Endometrial microvascular endothelial cells (primary cell): ENCODE measurements around the gene ADGRG3. TPM values are rescaled to one million over a fixed set of nuclear protein-coding genes. Genes with fewer than 3 reads are reported as not detected.

ENCODE experiments used
- in situ Hi-C: cut with HindIII; loops from 2 replicates; pipeline ENCODE4 v1.10.0; 2017; ENCODE audit warnings: low sequenced_read_pairs, low pct_unique_long_range_greater_than_20kb; ENCODE audit errors: inconsistent ontology term
- total RNA-seq: library from RNA; depleted of rRNA; stranded (reverse); fragments of >200 nt; gene quantifications from one replicate; pipeline ENCODE4 v1.2.3, GENCODE V29; 2015; ENCODE audit errors: inconsistent ontology term

ADGRG3 gene
- total RNA-seq, 1 donor from 2014 or later = not detected

GRCh38 chr16:57688487-57688986 is 20.4 kb downstream of the ADGRG3 start:
- in situ Hi-C loops = no loop called here

- in situ Hi-C loops = no loop called here
Observed at GRCh38 chr16:57688987-57689761, 21.1 kb downstream of the ADGRG3 start.

GRCh38 chr16:57689762-57690558 is 21.9 kb downstream of the ADGRG3 start:
- in situ Hi-C loops = no loop called here

- in situ Hi-C loops = no loop called here
Observed at GRCh38 chr16:57690782-57691471, 22.8 kb downstream of the ADGRG3 start.

DNA sequence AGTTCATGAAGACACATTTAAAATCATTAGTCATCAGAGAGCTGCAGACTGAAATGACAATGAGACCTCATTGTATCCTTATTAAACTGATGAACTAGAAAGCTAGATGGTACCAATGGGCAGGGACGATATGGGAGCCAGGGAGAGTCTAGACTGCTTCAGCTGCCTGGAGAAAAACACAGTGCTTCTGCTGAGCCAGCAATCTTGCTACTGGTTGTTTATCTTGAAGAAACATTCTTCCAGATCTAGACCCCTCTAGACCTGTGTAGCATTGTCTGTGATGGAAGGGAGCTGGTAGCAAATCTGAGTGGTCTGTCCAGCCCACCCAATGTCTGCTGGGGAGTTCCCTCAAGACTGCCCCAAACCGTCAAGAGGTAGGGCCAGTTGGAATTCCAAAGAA is 24.5 kb downstream of the ADGRG3 start:
- in situ Hi-C loops = no loop called here

DNA sequence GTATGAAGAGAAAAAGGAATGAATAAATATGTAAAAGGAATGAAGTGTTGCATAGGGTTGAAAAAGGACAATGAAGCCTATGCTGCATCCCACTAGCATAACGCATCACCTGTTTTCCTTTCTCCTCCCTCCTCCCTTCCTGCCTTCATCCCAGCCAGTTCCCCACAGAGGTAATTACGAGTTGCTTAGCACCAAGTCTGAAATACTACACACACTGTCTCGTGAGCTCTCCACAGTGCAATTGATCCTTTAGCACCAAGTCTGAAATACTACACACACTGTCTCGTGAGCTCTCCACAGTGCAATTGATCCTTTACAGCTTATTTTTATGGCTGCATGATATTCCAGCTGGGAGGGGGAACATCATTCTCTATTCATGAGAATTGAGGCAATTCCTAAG is 25.4 kb downstream of the ADGRG3 start:
- in situ Hi-C loops = no loop called here

DNA sequence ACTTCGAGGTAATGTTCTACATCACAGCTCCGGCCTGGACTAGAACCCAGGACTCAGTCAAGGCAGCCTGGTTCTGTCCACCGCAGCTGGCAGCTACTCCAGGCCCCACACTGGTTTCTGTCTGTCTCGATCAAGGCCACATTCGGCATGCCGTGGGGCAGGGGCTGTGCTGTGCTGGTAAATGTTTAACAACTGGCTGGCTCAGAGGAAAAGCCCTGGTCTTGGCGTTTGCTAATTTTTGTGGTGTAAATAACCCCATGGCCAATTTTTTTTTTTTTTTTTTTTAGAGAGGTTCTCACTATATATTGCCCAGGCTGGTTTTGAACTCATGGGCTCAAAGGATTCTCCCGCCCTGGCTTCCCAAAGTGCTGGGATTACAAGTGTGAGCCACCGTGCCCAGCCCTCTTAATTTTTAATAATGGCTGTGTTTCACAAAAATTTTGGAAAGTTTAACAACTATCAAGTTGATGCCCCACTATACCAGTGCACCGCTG is 26.2 kb downstream of the ADGRG3 start:
- in situ Hi-C loops = no loop called here

DNA sequence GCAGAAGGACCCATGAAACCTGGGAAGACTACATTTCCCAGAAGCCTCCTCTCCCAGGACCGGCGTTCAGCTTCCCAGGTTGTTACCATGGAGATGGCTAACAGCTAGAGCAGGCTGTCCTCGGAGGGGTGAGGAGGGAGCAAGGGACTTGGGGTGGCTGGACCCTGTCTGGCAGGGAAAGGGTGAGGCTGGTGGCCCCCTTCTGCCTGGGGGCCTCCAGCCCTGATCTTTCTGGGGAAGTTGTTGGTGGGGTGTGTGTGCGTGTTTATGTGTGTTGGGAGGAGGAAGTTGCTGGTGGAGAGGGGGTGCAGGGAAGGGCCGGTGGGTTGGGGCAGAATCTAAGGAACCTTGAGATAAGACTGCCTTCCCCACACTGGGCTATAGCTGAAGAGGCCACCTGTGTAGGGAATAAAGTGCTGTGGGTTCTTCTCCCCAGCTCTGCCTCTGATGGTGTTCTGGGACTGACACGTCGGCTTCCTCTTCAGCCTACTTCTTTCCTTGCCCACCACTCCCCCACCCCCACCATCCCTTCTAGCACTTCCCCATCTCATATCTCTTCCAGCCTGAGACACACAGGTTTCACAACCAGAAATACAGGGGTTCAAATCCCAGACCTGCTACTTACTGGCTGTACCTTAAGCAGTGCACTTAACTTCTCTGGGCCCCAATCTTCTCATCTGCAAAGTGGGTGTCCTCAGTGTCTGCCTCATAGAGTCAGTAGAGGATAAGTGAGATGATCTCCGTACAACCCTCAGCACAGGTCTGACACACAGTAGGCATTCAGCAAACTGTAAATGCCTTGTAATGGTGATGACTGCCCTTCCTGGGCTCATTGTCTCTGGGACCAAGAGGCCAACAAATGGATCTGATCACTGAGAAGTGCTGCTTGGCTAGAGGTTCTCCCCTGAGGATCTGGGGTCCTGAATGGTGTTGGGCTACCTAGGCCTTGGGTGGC is 26.9 kb downstream of the ADGRG3 start, which contains the start of gene DRC7:
Gene DRC7 (plus strand): TSS at position 82 of the 955 bp plus-strand sequence. CDS start 3,144 bp downstream, outside the sequence.
- in situ Hi-C loops = no loop called here

DNA sequence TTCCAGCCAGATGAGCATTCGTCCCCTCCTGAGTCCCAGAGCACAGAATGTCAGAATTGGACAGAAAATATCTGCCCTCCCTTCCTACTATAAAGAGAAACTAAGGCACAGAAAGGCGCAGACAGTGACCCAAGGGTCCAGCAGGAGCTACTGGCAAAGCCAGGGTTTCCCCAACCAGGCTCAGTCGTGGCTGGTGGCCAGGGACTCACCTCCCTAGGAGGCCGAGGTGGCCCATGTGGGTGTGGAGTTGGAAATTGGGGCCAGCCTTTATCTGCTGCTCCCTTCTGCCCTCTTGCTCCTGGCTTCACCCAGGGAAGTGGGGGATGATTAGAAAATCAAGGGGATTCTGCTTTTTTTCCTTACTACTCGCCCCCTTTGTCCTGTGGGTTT is 27.6 kb downstream of the ADGRG3 start:
- in situ Hi-C loops = no loop called here

- in situ Hi-C loops = no loop called here
Observed at GRCh38 chr16:57696240-57696639, 28.1 kb downstream of the ADGRG3 start.

GRCh38 chr16:57697896-57698537 is 29.9 kb downstream of the ADGRG3 start:
- in situ Hi-C loops = no loop called here

- in situ Hi-C loops = no loop called here
Observed at GRCh38 chr16:57698812-57699405, 30.8 kb downstream of the ADGRG3 start.

DNA sequence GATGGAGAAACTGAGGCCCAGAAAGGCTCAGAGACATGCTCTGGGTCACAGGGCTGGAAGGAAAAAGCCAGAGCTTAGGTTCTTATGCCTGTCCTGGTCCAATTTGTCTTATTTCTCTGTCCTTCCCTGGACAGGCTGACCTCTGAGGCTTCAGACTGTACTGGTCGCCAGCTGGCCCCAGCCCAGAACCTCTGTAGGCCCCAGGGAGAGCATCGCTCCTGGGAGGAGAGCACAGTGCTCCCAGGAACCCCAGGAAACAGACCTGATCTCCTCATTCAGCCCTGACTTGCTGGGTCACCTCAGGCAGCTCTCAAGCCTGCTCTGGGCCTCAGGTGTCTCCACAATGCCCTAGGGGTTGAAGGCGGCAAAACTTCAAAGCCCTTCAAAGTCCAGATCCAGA is 31.4 kb downstream of the ADGRG3 start:
- in situ Hi-C loops = no loop called here

- in situ Hi-C loops = no loop called here
Observed at GRCh38 chr16:57699899-57700298, 31.8 kb downstream of the ADGRG3 start.

DNA sequence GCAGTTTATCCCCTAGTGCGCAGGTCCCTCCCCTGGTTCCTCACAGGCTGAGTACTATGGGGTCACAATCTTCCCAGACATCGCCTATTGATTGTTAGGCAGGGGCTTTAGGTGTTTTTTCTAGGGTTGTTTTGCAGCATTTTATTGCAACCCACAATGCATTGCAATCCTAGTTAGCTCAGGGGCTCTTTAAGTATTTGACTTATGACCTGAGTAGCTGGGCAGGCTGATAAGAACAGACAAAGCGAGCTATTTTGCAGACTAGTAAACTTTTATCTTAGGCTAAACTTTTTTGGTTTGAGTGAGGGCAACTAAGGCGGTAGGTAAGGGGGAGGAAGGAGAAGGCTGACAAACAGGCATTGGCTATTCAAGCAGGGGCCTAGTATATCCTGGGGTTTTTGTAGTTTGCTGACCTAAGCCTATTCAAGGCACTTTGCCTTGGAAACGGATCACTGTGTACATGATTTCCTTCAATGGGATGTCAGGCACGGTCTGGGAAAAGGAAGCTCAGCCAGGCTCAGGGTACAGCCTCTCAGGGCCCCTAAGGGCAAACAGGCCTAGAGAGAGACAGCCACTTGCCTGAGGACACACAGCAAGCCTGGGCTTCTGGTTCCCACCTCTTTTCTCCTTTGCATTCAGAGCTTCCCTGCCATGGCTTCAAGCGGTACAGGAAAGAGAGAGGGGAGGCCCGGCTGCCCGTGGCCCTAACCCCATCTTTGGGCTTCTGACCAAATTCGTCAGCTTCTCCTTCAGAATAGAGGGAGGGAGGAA is 32.9 kb downstream of the ADGRG3 start:
- in situ Hi-C loops = no loop called here

GRCh38 chr16:57701759-57702371 is 33.8 kb downstream of the ADGRG3 start:
- in situ Hi-C loops = no loop called here
